Measurements from ENCODE around the gene CYLC2.

The CYLC2 gene, protein sequence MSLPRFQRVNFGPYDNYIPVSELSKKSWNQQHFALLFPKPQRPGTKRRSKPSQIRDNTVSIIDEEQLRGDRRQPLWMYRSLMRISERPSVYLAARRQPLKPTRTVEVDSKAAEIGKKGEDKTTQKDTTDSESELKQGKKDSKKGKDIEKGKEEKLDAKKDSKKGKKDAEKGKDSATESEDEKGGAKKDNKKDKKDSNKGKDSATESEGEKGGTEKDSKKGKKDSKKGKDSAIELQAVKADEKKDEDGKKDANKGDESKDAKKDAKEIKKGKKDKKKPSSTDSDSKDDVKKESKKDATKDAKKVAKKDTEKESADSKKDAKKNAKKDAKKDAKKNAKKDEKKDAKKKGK

DNA sequence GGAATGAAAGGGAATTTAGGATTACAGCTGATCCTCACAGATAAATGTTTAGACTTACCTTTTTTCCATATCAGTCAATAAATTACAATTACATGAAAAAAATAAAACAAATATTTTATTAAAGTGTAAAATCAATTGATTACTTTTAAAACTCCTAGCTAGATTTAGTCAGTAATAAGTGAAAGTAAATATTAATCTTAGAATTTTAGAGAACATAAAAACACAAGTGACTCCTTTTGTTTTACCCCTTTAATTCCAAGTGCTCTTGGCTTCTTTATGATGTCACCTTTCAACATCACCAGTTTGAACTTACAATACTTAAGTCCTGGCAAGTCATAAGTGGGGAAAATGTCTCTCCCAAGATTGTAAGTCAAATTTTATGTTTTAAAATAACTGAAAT, at the start of gene CYLC2:
CYLC2 (plus strand) TSS at position 301 of the 400 bp plus-strand sequence; CDS start at position 349, 48 bp downstream.
- TF ChIP-seq, protein P1, sequence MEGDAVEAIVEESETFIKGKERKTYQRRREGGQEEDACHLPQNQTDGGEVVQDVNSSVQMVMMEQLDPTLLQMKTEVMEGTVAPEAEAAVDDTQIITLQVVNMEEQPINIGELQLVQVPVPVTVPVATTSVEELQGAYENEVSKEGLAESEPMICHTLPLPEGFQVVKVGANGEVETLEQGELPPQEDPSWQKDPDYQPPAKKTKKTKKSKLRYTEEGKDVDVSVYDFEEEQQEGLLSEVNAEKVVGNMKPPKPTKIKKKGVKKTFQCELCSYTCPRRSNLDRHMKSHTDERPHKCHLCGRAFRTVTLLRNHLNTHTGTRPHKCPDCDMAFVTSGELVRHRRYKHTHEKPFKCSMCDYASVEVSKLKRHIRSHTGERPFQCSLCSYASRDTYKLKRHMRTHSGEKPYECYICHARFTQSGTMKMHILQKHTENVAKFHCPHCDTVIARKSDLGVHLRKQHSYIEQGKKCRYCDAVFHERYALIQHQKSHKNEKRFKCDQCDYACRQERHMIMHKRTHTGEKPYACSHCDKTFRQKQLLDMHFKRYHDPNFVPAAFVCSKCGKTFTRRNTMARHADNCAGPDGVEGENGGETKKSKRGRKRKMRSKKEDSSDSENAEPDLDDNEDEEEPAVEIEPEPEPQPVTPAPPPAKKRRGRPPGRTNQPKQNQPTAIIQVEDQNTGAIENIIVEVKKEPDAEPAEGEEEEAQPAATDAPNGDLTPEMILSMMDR (IDR thresholded peaks at IDR 0.05; ENCODE audit: low read length, missing control alignments): no peak
- H3K4me3 ChIP-seq (replicated peaks; ENCODE audit: low read depth, low read length): no peak within 1 kb of the TSS
- no peak for DNase-seq (ENCODE audit: low read depth)

DNA sequence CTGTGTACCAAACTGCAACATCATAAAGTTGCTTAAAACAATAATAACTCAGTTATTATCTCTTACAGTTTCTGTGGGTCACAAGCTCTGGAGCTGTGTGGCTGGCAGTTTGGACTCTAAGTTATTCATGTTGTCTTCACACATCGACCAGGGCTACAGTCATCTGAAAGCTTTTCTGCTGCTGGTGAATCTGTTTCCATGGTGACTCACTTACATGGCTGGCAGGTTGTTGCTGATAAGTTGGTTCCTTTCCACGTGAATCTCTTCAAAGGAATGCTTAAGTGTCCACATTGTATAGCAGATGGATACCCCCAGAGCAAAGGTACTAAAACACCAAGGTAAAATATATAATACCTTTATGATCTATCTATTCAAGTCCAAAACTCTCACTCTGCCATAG, 44.8 kb upstream of the CYLC2 start:
- no peak overlapping the region for H3K4me3 ChIP-seq (replicated peaks; ENCODE audit: low read depth, low read length)
- TF ChIP-seq, protein P1 (IDR thresholded peaks at IDR 0.05; ENCODE audit: low read length, missing control alignments): no peak
- no peak for DNase-seq (ENCODE audit: low read depth)

DNA sequence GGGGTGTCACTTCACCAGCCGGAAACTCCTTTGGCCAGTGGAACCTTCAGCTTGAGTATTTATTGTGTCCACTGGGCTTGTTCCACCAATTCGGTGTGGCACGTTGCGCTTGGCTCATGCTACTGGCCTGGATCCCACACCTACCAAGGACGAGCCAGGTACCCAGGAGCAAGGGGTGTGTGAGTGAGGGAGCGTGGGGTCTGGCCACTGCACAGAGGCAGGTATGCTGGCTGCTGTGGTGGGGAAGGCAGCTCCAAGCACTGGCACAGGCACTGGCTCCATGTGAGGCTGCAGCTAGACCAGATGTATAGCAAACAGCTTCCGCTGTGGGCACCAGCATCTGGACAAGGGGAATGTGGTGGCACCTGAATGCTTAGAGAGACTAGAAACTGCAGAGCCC, 28.1 kb upstream of the CYLC2 start:
- H3K4me3 ChIP-seq (replicated peaks; ENCODE audit: low read depth, low read length): no peak overlapping the region
- DNase-seq (ENCODE audit: low read depth): no peak
- TF ChIP-seq, protein P1 (IDR thresholded peaks at IDR 0.05; ENCODE audit: low read length, missing control alignments): no peak

DNA sequence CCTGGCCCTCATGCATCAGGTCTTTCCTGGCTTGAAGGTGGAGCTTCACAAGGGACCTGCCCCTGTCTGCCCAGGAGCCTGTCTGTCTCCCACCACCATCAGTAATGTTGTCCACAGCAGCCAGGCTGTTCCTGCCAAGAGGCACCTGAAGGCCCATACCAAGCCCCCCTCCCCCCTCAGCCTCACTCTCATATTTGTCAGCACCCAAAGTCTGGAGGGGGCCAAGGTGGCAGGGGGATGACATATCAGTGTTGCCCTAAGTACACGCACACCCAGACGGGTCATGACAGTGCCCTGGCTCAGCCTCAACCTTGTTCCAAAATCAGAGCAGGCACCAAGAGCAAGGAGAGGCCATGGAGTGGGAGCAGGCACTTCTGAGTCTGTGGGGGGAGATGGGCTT, 27.2 kb upstream of the CYLC2 start:
- DNase-seq (ENCODE audit: low read depth): no peak
- TF ChIP-seq, protein P1 (IDR thresholded peaks at IDR 0.05; ENCODE audit: low read length, missing control alignments): no peak
- H3K4me3 ChIP-seq (replicated peaks; ENCODE audit: low read depth, low read length): no peak overlapping the region

DNA sequence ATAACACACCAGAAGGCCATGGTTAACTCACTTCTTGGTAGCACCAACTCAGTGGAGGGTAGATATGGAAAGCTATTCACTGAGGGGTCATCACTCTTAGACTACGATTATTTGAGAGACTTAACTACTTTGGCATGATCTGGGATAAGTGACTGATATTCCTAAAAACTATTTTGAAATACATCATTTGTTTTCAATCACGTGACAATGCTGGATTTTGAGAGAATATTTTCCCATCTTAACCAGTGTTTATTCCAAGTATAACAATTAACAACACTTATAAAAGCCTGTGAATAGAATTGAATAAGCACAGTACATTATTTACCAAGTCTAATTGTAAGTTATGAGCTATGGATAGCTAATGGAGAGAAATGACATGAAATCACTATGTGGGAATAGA, 22.4 kb upstream of the CYLC2 start:
- H3K4me3 ChIP-seq (replicated peaks; ENCODE audit: low read depth, low read length): no peak overlapping the region
- TF ChIP-seq, protein P1 (IDR thresholded peaks at IDR 0.05; ENCODE audit: low read length, missing control alignments): no peak
- DNase-seq (ENCODE audit: low read depth): no peak

DNA sequence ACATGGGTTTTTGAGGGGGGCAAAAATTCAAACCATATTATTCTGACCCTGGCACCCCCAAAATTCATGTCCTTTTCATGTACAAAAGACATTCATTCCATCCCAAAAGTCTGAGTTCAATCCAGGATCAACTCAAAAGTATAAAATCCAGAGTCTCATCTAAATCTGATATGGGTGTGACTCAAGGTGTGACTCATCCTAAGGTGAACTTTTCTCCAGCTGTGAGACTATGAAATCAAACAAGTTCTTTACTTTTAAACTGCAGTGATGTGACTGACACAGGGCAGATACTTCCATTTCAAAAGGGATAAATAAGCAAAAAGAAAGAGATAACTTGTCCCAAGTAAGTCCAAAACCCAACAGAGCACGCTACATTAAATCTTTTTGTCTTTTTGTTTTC, 20.6 kb upstream of the CYLC2 start:
- DNase-seq (ENCODE audit: low read depth): no peak

More for the DNA sequence above, 20.6 kb upstream of the CYLC2 start:
- TF ChIP-seq, protein P1 (IDR thresholded peaks at IDR 0.05; ENCODE audit: low read length, missing control alignments): no peak
- H3K4me3 ChIP-seq (replicated peaks; ENCODE audit: low read depth, low read length): no peak overlapping the region
